Omental fat pad (tissue), 4 donors: Measurements from ENCODE around the gene IGSF8. TPM values are rescaled to one million over a fixed set of nuclear protein-coding genes. Genes with fewer than 3 reads are reported as not detected.

Experiments used
- ATAC-seq: fragments of 150-250 bp; one replicate; pipeline ENCODE4 v1.9.1; 2016; ENCODE audit warnings: mild to moderate bottlenecking, moderate library complexity; ENCODE audit not compliant: low FRiP score
- DNase-seq: peaks from one replicate; pipeline ENCODE4 v3.0.0-alpha.2; 2019; ENCODE audit warnings: low spot score
- total RNA-seq, 4 donors: library from RNA; depleted of rRNA; stranded (reverse); fragments of >200 nt; gene quantifications; one replicate each; pipeline ENCODE4 v1.1.0, GENCODE V29; 2016
- TF ChIP-seq, protein P1 (sequence below), 3 donors: fragments of 450-650 bp; IDR thresholded peaks; one replicate each; pipeline ENCODE4 v1.5.1; 2016 to 2017; ENCODE audit warnings: antibody characterized with exemption in 3 of 3, mild to moderate bottlenecking in 3 of 3, moderate library complexity in 2 of 3

IGSF8 gene
- total RNA-seq, 4 donors from 2014 or later, result 17.5 to 20.5 (median 18.6) TPM

DNA sequence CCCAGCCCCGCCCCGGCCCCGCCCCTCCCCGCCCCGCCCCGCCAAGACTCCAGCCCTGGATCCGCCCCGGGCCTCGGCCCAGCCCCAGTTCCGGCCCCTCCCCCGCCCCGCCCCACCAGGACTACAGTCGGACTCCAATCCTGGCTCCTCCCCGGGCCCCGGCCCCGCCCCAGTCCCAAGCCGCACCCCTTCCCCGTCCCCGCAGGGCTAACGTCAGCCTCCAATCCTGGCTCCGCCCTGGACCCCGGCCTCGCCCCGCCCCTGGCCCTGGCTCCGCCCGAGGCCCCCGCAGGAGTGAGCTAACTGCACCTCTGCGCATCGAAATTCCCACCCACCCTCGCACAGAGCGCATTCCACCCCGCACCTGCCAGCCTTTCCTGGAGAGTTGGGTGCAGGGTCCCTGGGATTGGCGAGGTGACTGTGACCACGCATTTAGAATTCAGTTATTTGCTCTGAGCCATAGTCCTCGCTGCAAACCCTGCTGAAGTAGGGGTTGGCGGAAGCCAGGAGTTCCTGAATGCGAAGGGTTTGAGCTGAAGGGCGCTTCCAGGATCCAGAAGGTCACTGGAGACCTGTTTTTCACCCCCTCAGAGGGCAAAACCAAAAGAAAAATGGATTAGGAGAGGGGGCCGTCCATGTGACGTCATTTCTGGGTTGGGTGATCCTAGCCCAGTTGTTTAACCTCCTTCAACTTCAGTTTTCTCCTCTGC, 588 bp upstream of the IGSF8 start:
- ATAC-seq, result peak; percentile 91
- TF ChIP-seq, protein P1, sequence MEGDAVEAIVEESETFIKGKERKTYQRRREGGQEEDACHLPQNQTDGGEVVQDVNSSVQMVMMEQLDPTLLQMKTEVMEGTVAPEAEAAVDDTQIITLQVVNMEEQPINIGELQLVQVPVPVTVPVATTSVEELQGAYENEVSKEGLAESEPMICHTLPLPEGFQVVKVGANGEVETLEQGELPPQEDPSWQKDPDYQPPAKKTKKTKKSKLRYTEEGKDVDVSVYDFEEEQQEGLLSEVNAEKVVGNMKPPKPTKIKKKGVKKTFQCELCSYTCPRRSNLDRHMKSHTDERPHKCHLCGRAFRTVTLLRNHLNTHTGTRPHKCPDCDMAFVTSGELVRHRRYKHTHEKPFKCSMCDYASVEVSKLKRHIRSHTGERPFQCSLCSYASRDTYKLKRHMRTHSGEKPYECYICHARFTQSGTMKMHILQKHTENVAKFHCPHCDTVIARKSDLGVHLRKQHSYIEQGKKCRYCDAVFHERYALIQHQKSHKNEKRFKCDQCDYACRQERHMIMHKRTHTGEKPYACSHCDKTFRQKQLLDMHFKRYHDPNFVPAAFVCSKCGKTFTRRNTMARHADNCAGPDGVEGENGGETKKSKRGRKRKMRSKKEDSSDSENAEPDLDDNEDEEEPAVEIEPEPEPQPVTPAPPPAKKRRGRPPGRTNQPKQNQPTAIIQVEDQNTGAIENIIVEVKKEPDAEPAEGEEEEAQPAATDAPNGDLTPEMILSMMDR (IDR thresholded peaks at IDR 0.05), result no peak
- DNase-seq, result peak; percentile 93

DNA sequence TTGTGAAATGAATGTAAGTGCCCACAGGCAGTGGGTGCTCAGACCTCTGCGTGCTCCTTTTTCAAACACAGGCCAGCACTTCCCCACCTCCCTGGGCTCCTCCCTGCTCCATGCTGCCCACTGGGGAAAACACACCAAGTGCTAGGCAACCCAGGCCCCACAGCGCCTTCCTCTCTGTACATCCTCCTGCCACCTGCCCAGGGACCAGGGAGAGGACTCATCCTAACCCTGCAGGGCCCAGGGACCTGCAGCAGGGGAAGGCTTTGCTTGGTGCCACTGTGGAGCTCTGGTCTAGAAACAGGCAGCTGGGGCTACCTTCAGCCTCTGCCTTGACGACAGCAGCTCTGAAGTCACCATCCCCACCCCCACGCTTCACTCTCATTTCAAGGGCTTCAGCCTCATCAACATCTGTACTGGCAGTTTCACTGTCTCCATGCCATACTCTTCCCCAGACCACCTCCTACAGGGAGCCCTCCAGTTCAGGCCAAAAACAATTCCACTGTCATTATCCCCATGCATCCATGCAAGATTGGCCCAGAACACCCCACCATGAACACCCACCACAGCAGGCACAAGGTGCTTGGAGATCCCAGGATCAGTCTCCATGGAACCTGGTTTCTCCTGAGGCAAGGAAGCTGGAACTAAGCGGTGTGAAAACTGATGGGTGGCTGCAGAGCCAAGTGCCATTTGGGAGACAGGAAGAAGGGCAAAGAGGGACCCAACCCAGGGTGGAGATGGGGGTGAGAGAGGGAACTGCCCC, 1.1 kb downstream of the IGSF8 start:
- TF ChIP-seq, protein P1 (IDR thresholded peaks at IDR 0.05), result no peak
- ATAC-seq (no peak), DNase-seq (no peak)

DNA sequence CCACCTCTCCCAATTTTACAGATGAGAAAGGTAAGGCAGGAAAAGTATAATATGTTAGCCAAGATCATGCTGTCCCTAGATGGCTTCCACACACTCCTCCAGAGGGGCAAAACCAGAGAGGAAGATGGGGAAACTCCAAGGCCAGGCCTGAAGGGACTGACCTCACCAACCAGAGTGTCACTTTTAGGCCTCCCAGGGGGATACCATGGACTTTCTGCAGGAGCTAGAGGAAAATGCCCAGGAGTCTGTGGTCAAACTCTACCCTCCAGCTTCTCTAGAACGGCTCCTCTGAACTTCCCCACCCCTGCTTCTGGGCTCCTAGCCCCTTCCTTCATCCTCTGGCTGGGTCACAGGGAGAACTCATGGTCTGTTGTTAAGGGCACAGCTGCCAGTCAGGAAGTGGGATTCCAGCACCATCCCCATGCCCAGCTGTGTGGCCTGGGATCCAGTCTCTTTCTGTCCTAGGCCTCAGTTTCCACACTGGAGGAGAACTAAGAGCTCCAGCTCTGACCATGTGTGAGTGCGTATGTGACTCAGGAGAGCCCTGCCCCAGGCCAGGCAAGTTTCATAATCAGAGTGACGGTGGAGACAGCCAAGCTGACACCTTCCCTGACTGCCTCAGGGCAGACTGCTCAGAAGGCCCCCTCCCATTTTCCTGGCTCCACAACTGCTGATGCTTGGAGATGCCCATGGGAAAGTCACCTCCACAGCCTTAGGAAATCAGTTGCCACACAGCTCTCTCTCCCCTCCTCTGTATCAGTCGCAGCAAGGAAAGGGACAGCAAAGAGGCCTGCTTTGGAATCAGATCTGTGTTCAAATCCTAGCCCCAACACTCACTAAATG, 1.9 kb downstream of the IGSF8 start:
- DNase-seq (no peak), ATAC-seq (peak; percentile 17)
- TF ChIP-seq, protein P1 (IDR thresholded peaks at IDR 0.05), result no peak

DNA sequence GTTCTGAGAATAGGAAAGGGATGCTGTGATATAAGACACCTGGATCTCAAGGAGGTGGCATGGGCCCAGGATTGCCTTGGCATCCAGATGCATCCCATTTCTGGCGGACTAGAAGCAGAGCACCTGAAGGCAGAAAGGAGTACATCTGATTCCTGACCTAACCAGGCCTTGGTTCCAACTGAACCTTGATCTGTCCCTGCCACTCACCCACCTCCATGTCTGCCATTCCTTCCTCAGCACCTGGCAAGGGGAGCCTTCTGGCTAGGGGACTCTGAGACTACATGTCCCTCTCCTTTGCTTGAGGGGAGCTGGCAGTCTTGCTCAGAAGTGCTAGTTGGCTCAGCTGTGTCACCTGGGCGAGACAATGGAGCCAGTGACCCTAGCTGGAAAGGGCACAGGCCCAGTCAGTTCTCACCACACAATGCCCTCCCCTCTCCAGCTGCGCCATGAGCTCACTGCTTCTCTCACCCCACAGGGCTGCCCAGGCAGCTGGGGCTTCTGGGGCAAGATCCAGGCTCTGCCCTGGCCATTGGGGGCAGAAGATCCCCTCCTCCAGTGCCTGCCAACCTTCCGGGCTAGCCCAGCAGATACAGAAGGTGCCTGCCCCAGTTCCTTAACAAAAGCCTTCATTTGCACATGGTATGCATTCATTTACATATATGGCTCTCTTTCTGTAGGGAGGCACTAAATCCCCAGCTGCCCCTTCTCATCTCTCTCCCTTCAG, 2.9 kb downstream of the IGSF8 start:
- ATAC-seq (no peak), DNase-seq (no peak)
- TF ChIP-seq, protein P1 (IDR thresholded peaks at IDR 0.05), result no peak

DNA sequence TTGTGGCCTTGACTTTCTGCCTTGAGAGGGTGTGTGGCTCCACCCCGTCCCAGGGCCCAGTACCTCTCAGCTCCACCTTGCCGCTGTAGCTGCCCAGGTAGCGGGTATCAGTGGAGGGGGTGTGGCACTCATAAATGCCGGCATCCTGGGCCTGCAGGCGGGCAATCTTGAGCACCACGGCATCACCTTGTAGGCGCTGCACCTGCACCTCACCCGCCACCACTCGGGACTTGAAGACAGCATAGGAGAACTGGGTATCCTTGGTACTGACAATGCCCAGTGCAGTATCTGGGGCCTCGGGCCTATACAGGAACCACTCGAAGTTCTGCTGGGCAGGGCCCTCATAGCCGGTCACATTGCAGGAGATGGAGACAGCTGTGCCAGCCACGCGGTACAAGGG, 3.6 kb downstream of the IGSF8 start:
- ATAC-seq (no peak), DNase-seq (no peak)
- TF ChIP-seq, protein P1 (IDR thresholded peaks at IDR 0.05), result no peak

DNA sequence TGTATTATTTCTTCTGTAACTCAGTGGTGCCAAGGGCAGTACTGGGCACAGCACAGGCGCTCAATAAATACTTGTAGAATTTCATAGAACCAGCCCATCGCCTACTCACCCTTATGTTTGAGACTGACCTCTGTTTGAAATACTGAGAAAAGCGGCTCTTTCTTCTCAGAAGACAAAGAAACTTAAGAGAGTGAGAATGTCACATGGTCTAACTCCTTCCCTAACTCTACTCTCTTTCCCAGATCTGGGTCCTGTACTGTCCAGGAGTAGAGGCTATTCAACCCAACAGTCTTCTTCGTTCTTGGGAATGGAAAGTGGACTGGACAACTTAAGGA, 4.2 kb downstream of the IGSF8 start:
- ATAC-seq, result no peak

More for the DNA sequence above, 4.2 kb downstream of the IGSF8 start:
- TF ChIP-seq, protein P1 (IDR thresholded peaks at IDR 0.05), result no peak
- DNase-seq, result no peak
